Glutamatergic neuron (in vitro differentiated cells): ENCODE results near the gene PHF24. TPM values are rescaled to one million over a fixed set of nuclear protein-coding genes. Genes with fewer than 3 reads are reported as not detected.
"Not testable (repeated sequence)": the region's sequence is repeated elsewhere in the genome, so short reads cannot be mapped to it uniquely, and the experiment has no call there.

Source experiments
- DNase-seq: peaks from one replicate; pipeline ENCODE4 v3.0.0; 2022
- H3K27ac Mint-ChIP-seq: one replicate; pipeline ENCODE4 v1.8.0; 2020; ENCODE audit warnings: mild to moderate bottlenecking, mixed read lengths, inconsistent platforms; ENCODE audit not compliant: unreplicated experiment
- H3K27me3 Mint-ChIP-seq: one replicate; pipeline ENCODE4 v1.8.0; 2020; ENCODE audit warnings: mild to moderate bottlenecking, moderate library complexity, mixed read lengths, inconsistent platforms; ENCODE audit not compliant: unreplicated experiment
- H3K36me3 Mint-ChIP-seq: one replicate; pipeline ENCODE4 v1.8.0; 2020; ENCODE audit warnings: mild to moderate bottlenecking, mixed read lengths, inconsistent platforms; ENCODE audit not compliant: unreplicated experiment
- H3K4me1 Mint-ChIP-seq: one replicate; pipeline ENCODE4 v1.8.0; 2020; ENCODE audit warnings: mild to moderate bottlenecking, low read depth, mixed read lengths, inconsistent platforms; ENCODE audit not compliant: unreplicated experiment
- H3K4me3 Mint-ChIP-seq: one replicate; pipeline ENCODE4 v1.8.0; 2020; ENCODE audit warnings: mild to moderate bottlenecking, mixed read lengths, inconsistent platforms; ENCODE audit not compliant: unreplicated experiment
- H3K9me3 Mint-ChIP-seq: one replicate; pipeline ENCODE4 v1.8.0; 2020; ENCODE audit warnings: mild to moderate bottlenecking, moderate library complexity, mixed read lengths, inconsistent platforms; ENCODE audit not compliant: unreplicated experiment
- total RNA-seq: library from RNA; stranded (reverse); fragmentation: NEBNext Ultra II Directional; extraction: Animal tissue kit (Norgen Biotek cat#: 25700); gene quantifications from one replicate; pipeline ENCODE4 v1.2.1, GENCODE V29; 2021; ENCODE audit not compliant: unreplicated experiment
- TF ChIP-seq, protein P1 (sequence below): fragments of 200-600 bp; sonication (generic); IDR thresholded peaks from one replicate; pipeline ENCODE4 v1.5.0; 2021; ENCODE audit not compliant: partially characterized antibody, unreplicated experiment

Gene PHF24
- total RNA-seq, 1 donor from 2014 or later, result 3.1 TPM

DNA sequence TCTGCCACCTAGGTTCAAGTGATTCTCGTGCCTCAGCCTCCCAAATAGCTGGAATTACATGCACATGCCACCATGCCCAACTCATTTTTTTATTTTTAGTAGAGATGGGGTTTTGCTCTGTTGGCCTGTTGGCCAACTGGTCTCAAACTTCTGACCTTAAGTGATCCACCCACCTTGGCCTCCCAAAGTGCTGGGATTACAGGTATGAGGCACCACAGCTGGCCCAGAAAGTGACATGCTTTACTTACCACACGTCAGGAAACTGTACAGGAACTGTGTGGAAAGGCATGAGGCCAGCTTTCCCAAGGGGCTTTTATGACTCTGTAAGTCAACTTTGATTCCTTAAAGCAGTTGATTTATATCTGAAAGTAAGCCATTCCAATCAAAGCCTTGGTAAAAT is 56.4 kb downstream of the PHF24 start:
- no peaks in the 10 kb centered on the region for H3K27me3 Mint-ChIP-seq

DNA sequence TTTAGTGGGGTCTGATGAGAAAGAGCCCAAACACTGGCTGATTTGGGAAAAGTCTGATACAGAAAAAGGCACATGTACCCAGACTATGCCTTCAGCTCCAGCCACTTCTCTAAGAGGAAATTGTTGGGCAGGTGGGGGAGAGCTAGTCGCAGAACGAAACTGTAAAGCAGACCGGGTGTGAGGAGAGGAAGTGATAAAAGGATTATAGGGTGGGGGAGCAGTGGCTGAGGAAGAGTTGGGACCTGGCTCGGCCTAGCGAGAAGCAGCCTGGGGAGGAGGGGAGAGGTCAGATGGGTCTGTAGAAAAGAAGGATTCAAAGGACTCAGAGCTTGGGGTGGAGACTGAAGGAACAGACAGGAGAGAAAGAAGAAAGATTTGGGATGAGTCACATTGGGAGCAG is 65.4 kb downstream of the PHF24 start:
- not testable (repeated sequence) for H3K27ac Mint-ChIP-seq, H3K4me3 Mint-ChIP-seq, H3K9me3 Mint-ChIP-seq, H3K27me3 Mint-ChIP-seq, H3K4me1 Mint-ChIP-seq, DNase-seq
- peaks cover 34% of the 10 kb centered on the region for H3K36me3 Mint-ChIP-seq

More for the DNA sequence above, 56.4 kb downstream of the PHF24 start:
- Mint-ChIP-seq H3K27ac (no peak overlapping the region), H3K4me3 (no peak overlapping the region), H3K9me3 (peaks cover 16% of the 10 kb centered on the region), H3K4me1 (no peaks in the 10 kb centered on the region), H3K36me3 (peaks cover 37% of the 10 kb centered on the region)
- TF ChIP-seq, protein P1, sequence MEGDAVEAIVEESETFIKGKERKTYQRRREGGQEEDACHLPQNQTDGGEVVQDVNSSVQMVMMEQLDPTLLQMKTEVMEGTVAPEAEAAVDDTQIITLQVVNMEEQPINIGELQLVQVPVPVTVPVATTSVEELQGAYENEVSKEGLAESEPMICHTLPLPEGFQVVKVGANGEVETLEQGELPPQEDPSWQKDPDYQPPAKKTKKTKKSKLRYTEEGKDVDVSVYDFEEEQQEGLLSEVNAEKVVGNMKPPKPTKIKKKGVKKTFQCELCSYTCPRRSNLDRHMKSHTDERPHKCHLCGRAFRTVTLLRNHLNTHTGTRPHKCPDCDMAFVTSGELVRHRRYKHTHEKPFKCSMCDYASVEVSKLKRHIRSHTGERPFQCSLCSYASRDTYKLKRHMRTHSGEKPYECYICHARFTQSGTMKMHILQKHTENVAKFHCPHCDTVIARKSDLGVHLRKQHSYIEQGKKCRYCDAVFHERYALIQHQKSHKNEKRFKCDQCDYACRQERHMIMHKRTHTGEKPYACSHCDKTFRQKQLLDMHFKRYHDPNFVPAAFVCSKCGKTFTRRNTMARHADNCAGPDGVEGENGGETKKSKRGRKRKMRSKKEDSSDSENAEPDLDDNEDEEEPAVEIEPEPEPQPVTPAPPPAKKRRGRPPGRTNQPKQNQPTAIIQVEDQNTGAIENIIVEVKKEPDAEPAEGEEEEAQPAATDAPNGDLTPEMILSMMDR, result no peak
- DNase-seq, result no peak

DNA sequence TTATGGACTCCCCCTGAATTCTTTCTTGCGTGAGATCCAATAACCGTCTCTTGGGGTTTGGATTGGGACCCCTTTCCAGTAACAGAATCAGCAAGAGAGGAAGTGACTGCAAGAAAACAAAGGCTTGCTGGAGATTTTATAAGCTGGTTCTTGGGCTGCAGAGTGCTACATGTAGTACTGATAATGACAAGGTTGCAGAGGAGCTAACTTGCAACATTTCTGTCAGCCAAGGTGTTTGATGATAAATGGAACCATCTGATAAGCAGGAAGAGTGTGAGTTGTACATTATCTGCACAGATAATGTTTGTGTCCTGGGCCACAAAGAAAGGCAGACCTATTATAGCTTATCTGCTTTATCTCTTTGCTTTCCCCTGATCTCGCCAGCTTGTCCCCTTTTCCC is 68.6 kb downstream of the PHF24 start:
- Mint-ChIP-seq H3K27me3 (peaks cover 5% of the 10 kb centered on the region), H3K27ac (no peak overlapping the region), H3K4me3 (no peak overlapping the region), H3K9me3 (peaks cover 5% of the 10 kb centered on the region), H3K36me3 (peaks cover 33% of the 10 kb centered on the region), H3K4me1 (no peaks in the 10 kb centered on the region)
- DNase-seq, result no peak
- TF ChIP-seq, protein P1, result no peak

DNA sequence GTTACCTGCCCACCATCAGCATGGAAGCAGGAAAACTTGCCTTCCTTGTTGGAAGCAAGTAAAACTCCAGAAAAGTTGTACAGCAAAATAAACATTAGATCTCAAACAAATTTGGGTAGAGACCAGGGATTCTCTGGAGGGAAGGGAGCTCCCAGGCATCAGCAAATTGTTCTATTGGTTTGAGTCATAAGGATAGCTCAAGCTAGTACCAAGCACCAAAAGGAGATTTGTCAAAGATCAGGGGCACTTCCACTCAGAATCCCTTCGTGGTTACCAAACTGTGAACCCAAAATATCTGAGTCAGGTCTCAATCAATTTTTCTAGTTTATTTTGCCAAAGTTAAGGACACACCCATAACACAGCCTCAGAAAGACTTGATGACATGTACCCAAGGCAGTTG is 69.3 kb downstream of the PHF24 start:
- H3K9me3 Mint-ChIP-seq, result peaks cover 4% of the 10 kb centered on the region
- DNase-seq, result no peak
- H3K36me3 Mint-ChIP-seq, result peaks cover 26% of the 10 kb centered on the region
- peaks cover 5% of the 10 kb centered on the region for H3K27me3 Mint-ChIP-seq
- TF ChIP-seq, protein P1, result no peak
- no peak overlapping the region for H3K4me3 Mint-ChIP-seq
- no peaks in the 10 kb centered on the region for H3K4me1 Mint-ChIP-seq
- H3K27ac Mint-ChIP-seq, result no peak overlapping the region

DNA sequence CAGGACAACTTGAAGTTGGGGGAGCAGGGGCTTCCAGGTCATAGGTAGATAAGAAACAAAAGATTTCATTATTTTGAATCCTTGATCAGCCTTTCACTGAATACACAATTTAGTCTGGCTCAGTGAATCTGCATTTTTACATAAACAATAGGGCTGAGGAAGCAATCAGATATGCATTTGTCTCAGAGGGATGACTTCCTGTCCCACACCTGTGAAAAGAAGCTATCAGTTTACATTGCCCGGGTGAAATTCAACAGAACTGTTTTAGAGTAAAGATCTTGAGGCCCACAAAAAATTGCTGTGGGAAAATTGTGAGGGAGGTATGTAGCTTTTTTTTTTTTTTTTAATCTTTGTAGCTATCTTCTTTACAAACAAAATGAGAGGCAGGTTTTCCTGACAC is 69.8 kb downstream of the PHF24 start:
- Mint-ChIP-seq H3K36me3 (peaks cover 26% of the 10 kb centered on the region), H3K4me1 (no peaks in the 10 kb centered on the region), H3K9me3 (peaks cover 4% of the 10 kb centered on the region), H3K27ac (no peak overlapping the region), H3K4me3 (no peak overlapping the region), H3K27me3 (peaks cover 5% of the 10 kb centered on the region)
- TF ChIP-seq, protein P1, result no peak
- no peak for DNase-seq

DNA sequence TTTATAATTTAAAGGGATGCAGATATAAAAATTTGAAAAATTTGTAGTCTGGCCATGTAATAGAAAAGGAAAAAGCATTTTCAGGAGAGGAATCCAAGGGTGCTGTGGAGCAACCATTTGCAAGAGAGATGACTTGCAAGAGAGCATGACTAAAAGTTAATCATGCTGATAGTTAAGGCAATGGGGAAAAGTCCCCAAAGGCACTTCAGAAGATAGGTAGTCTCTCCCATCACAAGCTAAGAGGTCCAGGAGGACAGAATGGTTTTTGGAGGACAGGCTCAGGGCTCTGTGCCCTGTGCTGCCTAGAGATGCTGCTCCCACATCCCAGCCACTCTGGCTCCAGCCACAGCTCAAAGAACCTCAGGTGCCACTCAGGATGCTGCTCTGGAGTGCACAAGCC is 70.3 kb downstream of the PHF24 start:
- H3K27me3 Mint-ChIP-seq, result peaks cover 5% of the 10 kb centered on the region
- H3K27ac Mint-ChIP-seq, result no peak overlapping the region
- DNase-seq, result no peak
- H3K4me3 Mint-ChIP-seq, result no peak overlapping the region
- peaks cover 26% of the 10 kb centered on the region for H3K36me3 Mint-ChIP-seq
- H3K9me3 Mint-ChIP-seq, result peaks cover 4% of the 10 kb centered on the region
- TF ChIP-seq, protein P1, result no peak
- H3K4me1 Mint-ChIP-seq, result no peaks in the 10 kb centered on the region
